Activated CD8-positive, alpha-beta memory T cell treated with anti-CD3 and anti-CD28 coated beads, Interleukin-2, amount 50 U/mL, for 24 hours (primary cell): ENCODE results near the gene CTPS1.

Source experiments
- DNase-seq: peaks from one replicate; pipeline ENCODE4 v3.0.0-alpha.2; 2020; ENCODE audit errors: extremely low read depth

The CTPS1 gene

GRCh38 chr1:40998668-40999067 is 19.2 kb downstream of the CTPS1 start:
- DNase-seq: no peak

- no peak for DNase-seq
Measured at GRCh38 chr1:41003127-41003639, 23.7 kb downstream of the CTPS1 start.

- DNase-seq: peak; percentile 72
Measured at GRCh38 chr1:41003640-41004220, 24.2 kb downstream of the CTPS1 start.

GRCh38 chr1:41005876-41006275 is 26.4 kb downstream of the CTPS1 start:
- no peak for DNase-seq

- no peak for DNase-seq
Measured at GRCh38 chr1:41006942-41007865, 27.7 kb downstream of the CTPS1 start.

GRCh38 chr1:41009466-41009865 is 30.0 kb downstream of the CTPS1 start:
- no peak for DNase-seq

- no peak for DNase-seq
Measured at GRCh38 chr1:41010345-41010744, 30.8 kb downstream of the CTPS1 start.

GRCh38 chr1:41013024-41013423 is 33.5 kb downstream of the CTPS1 start:
- no peak for DNase-seq

GRCh38 chr1:41013796-41014195 is 34.3 kb downstream of the CTPS1 start:
- DNase-seq: no peak

GRCh38 chr1:41014871-41015270 is 35.4 kb downstream of the CTPS1 start:
- DNase-seq: no peak

- DNase-seq: no peak
Measured at GRCh38 chr1:41015281-41015896, 35.9 kb downstream of the CTPS1 start.

- DNase-seq: no peak
Measured at GRCh38 chr1:41015897-41016470, 36.5 kb downstream of the CTPS1 start.

GRCh38 chr1:41017141-41018017 is 37.9 kb downstream of the CTPS1 start:
- DNase-seq: no peak

- DNase-seq: no peak
Measured at GRCh38 chr1:41018018-41018410, 38.5 kb downstream of the CTPS1 start.

GRCh38 chr1:41019353-41019745 is 39.9 kb downstream of the CTPS1 start:
- DNase-seq: no peak

GRCh38 chr1:41020109-41020576 is 40.6 kb downstream of the CTPS1 start:
- DNase-seq: no peak

- DNase-seq: no peak
Measured at GRCh38 chr1:41020654-41021053, 41.2 kb downstream of the CTPS1 start.

- no peak for DNase-seq
Measured at GRCh38 chr1:41021526-41022308, 42.2 kb downstream of the CTPS1 start, which contains the start of gene SLFNL1. Gene SLFNL1, minus strand, starts transcription at chr1:41021725. Its CDS starts 1,065 bp downstream, at chr1:41020660.

GRCh38 chr1:41022424-41022823 is 42.9 kb downstream of the CTPS1 start:
- DNase-seq: no peak
